GM23338 (cell line): ENCODE results near the gene CPXM2.

Source experiments
- CREB1 ChIP-seq: fragments of 250-450 bp; sonication (Bioruptor Pico); IDR thresholded peaks from 2 replicates; pipeline ENCODE4 v1.5.0; 2020; ENCODE audit warnings: low read depth, mild to moderate bottlenecking, moderate library complexity
- CTCF ChIP-seq, 2 experiments: fragments of 200-600 bp in 1 of 2; sonication (generic) in 1 of 2; conservative IDR thresholded peaks; 2 replicates each; pipeline versions ENCODE4 v1.5.1 to v1.6.1; 2016 to 2017; ENCODE audit warnings: antibody characterized with exemption in 2 of 2, low read depth in 2 of 2, mild to moderate bottlenecking in 2 of 2, moderate library complexity in 1 of 2
- JUNB ChIP-seq: IDR thresholded peaks from one replicate; pipeline ENCODE4 v1.6.1; 2016; ENCODE audit warnings: antibody characterized with exemption; ENCODE audit not compliant: unreplicated experiment
- POLR2AphosphoS5 ChIP-seq: IDR thresholded peaks from 2 replicates; pipeline ENCODE4 v1.6.1; 2016; ENCODE audit warnings: antibody characterized with exemption, low read depth
- REST ChIP-seq: IDR thresholded peaks from one replicate; pipeline ENCODE4 v1.6.1; 2018; ENCODE audit warnings: antibody characterized with exemption; ENCODE audit not compliant: unreplicated experiment

GRCh38 chr10:123795196-123795780 lies 96.3 kb downstream of the CPXM2 start:
- TF ChIP-seq POLR2AphosphoS5 (no peak), CTCF (conservative IDR thresholded peaks at IDR 0.05; ENCODE audit: low read depth in 2 of 2) (no peak; a peak in 1 of 4 replicates), REST (no peak), CREB1 (CRISPR knock-in tag) (no peak), JUNB (no peak)
